GM19239 (cell line): ENCODE data around the gene FCN3.
A peak's percentile ranks its signal among the peaks of the same experiment; 100 is the strongest.
"Not testable (repeated sequence)": the region's sequence is repeated elsewhere in the genome, so short reads cannot be mapped to it uniquely, and the experiment has no call there.

Source experiments
- DNase-seq: peaks from one replicate; pipeline ENCODE4 v3.0.0; 2011; ENCODE audit warnings: low spot score; ENCODE audit not compliant: insufficient read length
- FAIRE-seq: peaks from 2 replicates; lab custom pipeline; 2011; peaks lifted over from hg19 to GRCh38; lab: Jason Lieb, UNC

The FCN3 gene

GRCh38 chr1:27374362-27375086, at the start of gene FCN3:
Gene FCN3, minus strand, starts transcription at chr1:27374824. Its CDS starts 6 bp downstream, at chr1:27374818.
- no peak for FAIRE-seq
- DNase-seq, result no peak

GRCh38 chr1:27423709-27424108, 49.1 kb upstream of the FCN3 start:
- FAIRE-seq (no peak), DNase-seq (no peak)

GRCh38 chr1:27418326-27419185, 43.9 kb upstream of the FCN3 start:
- FAIRE-seq (peak; percentile 82), DNase-seq (no peak)

GRCh38 chr1:27417713-27418112, 43.1 kb upstream of the FCN3 start:
- DNase-seq (no peak), FAIRE-seq (peak; percentile 11)

GRCh38 chr1:27416387-27417111, 41.9 kb upstream of the FCN3 start:
- FAIRE-seq (peak; percentile 78), DNase-seq (no peak)

GRCh38 chr1:27414091-27414490, 39.5 kb upstream of the FCN3 start:
- DNase-seq (no peak), FAIRE-seq (no peak)

GRCh38 chr1:27413004-27413403, 38.4 kb upstream of the FCN3 start:
- DNase-seq, result no peak
- FAIRE-seq, result no peak

GRCh38 chr1:27412502-27412901, 37.9 kb upstream of the FCN3 start:
- DNase-seq (no peak), FAIRE-seq (no peak)

- FAIRE-seq (no peak), DNase-seq (no peak)
Observed at GRCh38 chr1:27410709-27411108, 36.1 kb upstream of the FCN3 start.

- DNase-seq (no peak), FAIRE-seq (no peak)
Observed at GRCh38 chr1:27409669-27410068, 35.0 kb upstream of the FCN3 start.

- FAIRE-seq (no peak), DNase-seq (no peak)
Observed at GRCh38 chr1:27408151-27408550, 33.5 kb upstream of the FCN3 start.

GRCh38 chr1:27406791-27407190, 32.2 kb upstream of the FCN3 start:
- FAIRE-seq, DNase-seq: not testable (repeated sequence)

GRCh38 chr1:27406362-27406680, 31.7 kb upstream of the FCN3 start:
- DNase-seq (no peak), FAIRE-seq (no peak)

GRCh38 chr1:27405598-27406361, 31.2 kb upstream of the FCN3 start:
- FAIRE-seq, DNase-seq: not testable (repeated sequence)

- DNase-seq, result no peak
Observed at GRCh38 chr1:27405074-27405473, 30.4 kb upstream of the FCN3 start.

GRCh38 chr1:27403931-27404330, 29.3 kb upstream of the FCN3 start:
- no peak for DNase-seq
- peak; percentile 54 for FAIRE-seq

More at GRCh38 chr1:27405074-27405473, 30.4 kb upstream of the FCN3 start:
- no peak for FAIRE-seq

- no peak for DNase-seq
- FAIRE-seq, result peak; percentile 79
Observed at GRCh38 chr1:27403065-27403726, 28.6 kb upstream of the FCN3 start.

GRCh38 chr1:27402349-27402754, 27.7 kb upstream of the FCN3 start:
- no peak for DNase-seq

GRCh38 chr1:27400963-27401341, 26.3 kb upstream of the FCN3 start:
- no peak for FAIRE-seq

More at GRCh38 chr1:27402349-27402754, 27.7 kb upstream of the FCN3 start:
- FAIRE-seq, result peak; percentile 53

More at GRCh38 chr1:27400963-27401341, 26.3 kb upstream of the FCN3 start:
- no peak for DNase-seq
